GM21737 (cell line): Measurements from ENCODE around the gene GJC3.
"Not testable (repeated sequence)": the region's sequence is repeated elsewhere in the genome, so short reads cannot be mapped to it uniquely, and the experiment has no call there.

Experiments
- ATAC-seq: cut with Tn5 transposase; IDR thresholded peaks from one replicate; pipeline ENCODE4 v1.9.1; 2021; ENCODE audit warnings: mild to moderate bottlenecking, moderate library complexity; ENCODE audit not compliant: unreplicated experiment

GJC3 gene

DNA sequence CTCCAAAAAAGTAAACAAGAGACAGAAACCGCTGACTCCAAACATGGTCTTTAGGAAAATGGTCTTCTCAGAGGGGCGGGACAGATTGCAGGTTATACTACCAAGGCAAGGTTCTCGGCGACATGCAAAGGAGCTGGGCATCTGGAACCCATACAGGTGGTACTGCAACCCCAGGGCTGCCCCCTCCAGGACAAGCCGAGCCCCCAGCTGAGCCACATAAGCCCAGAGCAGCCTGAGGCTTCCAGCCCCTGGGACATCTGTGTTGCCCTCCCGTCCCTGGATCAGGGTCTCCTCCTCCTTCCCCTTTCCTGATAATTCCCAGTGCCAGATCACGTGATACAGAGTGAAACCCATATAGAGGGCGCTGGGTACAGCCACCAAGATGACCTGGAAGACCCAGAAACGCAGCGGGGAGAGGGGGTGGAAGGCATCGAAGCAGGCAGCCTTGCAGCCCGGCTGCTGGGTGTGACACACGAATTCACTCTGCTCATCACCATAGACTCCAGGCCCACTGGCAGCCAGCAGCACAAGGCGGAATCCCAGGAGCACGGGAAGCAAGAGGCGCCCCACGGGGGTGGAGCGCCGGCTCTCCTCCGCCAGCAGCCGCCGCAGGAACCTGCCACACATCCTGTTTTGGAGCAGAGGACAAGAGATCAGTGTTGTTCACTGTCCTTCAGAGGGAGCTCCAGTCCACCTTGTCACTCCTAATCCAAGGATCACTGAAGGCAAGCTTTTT is at the start of gene GJC3:
Gene GJC3 (minus strand): TSS at position 627 of the 736 bp plus-strand sequence. CDS start 0 bp downstream, at position 627.
- no peak for ATAC-seq

DNA sequence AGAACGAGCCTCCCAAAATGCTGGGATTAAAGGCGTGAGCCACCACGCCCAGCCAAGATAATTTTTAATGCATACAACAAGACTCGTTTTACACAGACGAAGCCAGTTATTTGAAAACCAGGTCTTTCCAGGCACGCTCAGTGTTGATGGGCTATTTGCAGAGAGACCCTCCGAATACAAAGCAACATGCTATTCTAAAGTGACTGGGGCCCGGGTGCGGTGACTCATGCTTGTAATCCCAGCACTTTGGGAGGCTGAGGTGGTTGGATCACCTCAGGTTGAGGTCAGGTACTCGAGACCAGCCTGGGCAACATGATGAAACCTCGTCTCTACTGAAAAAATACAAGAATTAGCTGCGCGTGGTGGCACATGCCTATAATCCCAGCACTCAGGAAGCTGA is 47.2 kb upstream of the GJC3 start:
- no peak for ATAC-seq

GRCh38 chr7:99975782-99976521 is 46.5 kb upstream of the GJC3 start, which contains the start of gene AZGP1:
Gene AZGP1, minus strand, starts transcription at chr7:99976031. Its CDS starts 11 bp downstream, at chr7:99976020.
- no peak for ATAC-seq

DNA sequence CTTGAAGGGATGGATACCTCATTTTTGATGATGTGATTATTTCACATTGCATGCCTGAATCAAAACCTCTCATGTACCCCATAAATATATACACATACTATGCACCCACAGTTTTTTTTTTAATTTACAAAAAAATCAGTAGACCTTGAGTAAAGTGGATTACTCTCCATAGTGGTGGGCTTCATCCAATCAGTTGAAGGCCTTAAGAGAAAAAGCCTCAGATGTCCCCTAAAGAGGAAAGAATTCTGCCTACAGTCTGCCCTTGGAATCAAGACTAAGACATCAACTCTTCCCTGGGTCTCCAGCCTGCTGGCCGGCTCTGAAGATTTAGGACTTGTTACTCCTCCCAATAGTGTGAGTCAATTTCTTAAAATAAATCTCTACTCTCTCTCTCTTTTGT is 45.3 kb upstream of the GJC3 start:
- ATAC-seq, result no peak

GRCh38 chr7:99973817-99974216 is 44.4 kb upstream of the GJC3 start:
- not testable (repeated sequence) for ATAC-seq

- ATAC-seq, result no peak
Measured at GRCh38 chr7:99971242-99971641, 41.8 kb upstream of the GJC3 start.

DNA sequence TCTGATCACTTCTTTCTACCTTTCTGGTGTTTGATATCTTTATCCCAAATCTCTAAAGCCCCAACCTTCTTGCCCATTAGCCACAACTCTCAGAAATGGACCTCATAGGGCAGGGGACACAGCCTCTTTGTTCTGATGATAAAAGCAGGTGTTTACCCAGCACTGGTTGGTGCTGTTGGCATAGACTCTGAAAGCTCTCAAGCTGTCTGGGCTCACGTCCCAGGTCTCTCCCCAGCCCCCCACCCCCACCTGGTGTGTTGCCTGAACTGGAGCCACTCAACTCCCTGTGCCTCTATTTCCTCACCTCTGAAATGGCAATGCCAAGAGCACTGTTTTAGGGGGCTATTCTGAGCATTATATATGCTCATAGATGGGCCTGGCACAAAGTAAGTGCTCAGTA is 40.4 kb upstream of the GJC3 start:
- not testable (repeated sequence) for ATAC-seq

GRCh38 chr7:99969298-99969697 is 39.9 kb upstream of the GJC3 start:
- no peak for ATAC-seq

- ATAC-seq, result no peak
Measured at GRCh38 chr7:99958564-99959227, 29.3 kb upstream of the GJC3 start.

DNA sequence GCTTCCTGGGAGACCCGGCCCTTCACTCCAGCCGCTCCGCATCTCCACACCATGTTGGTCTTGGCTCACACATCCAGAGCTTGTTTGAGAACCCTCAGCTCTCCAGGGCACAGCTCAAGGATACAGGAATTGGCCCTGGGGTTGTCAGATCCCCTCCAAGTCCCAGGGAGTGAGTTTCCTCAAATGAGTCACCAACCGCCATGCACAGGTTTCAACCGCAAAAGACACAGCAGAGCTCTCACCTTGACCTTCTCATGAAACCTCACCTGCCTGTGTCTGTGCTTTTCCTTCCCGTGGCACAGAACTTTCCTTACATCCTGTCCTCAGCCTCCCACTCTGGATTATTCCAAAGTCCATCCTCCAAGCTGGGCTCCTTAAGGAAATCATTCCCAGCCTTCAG is 25.8 kb upstream of the GJC3 start:
- ATAC-seq, result no peak

GRCh38 chr7:99954643-99955042 is 25.2 kb upstream of the GJC3 start:
- not testable (repeated sequence) for ATAC-seq

DNA sequence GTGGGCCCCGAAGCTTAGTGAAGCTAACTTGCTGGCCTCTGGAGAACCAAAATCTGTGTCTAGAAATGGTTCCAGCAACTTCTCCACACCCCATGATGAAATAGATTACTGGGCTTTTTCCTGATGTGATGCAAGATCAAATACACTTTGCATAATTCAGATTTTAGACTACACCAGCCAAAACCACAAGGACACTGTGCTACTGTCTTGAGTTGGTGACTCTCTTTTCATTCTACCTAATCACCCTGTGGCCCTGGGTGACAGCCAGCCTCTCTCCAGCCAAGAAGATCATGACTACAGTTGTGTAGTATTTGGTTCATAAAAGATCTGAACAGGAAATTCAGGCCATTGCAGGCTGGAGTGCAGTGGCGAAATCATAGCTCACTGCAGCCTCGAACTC is 24.2 kb upstream of the GJC3 start:
- no peak for ATAC-seq

DNA sequence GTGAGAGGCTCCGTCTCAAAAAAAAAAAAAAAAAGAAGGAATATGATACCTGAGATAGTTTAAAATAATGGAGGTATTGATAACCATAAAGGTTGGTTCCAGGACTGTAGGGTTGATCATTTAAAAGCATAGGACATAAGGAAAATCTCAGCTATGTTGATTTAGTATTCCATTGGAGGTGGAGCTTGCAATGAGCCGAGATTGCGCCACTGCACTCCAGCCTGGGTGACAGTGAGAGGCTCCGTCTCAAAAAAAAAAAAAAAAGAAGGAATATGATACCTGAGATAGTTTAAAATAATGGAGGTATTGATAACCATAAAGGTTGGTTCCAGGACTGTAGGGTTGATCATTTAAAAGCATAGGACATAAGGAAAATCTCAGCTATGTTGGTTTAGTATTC is 23.2 kb upstream of the GJC3 start:
- ATAC-seq, result not testable (repeated sequence)

DNA sequence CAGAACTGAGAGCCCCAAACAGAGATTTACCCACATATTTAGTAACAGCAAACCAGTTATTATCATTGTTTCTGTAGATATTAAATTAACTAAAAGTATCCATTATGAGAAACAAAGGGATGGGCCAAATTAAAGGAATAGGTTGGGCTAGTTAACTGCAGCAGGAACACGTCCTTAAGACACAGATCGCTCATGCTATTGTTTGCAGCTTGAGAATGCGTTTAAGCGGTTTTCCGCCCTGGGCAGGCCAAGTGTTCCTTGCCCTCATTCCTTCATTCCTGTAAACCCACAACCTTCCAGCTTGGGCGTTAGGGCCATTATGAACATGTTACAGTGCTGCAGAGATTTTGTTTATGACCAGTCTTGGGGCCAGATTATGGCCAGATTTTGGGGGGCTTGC is 21.4 kb upstream of the GJC3 start:
- ATAC-seq, result not testable (repeated sequence)

GRCh38 chr7:99949645-99950228 is 20.3 kb upstream of the GJC3 start:
- no peak for ATAC-seq

- ATAC-seq, result no peak
Measured at GRCh38 chr7:99947608-99948007, 18.2 kb upstream of the GJC3 start.

- ATAC-seq, result no peak
Measured at GRCh38 chr7:99944497-99945070, 15.2 kb upstream of the GJC3 start.

DNA sequence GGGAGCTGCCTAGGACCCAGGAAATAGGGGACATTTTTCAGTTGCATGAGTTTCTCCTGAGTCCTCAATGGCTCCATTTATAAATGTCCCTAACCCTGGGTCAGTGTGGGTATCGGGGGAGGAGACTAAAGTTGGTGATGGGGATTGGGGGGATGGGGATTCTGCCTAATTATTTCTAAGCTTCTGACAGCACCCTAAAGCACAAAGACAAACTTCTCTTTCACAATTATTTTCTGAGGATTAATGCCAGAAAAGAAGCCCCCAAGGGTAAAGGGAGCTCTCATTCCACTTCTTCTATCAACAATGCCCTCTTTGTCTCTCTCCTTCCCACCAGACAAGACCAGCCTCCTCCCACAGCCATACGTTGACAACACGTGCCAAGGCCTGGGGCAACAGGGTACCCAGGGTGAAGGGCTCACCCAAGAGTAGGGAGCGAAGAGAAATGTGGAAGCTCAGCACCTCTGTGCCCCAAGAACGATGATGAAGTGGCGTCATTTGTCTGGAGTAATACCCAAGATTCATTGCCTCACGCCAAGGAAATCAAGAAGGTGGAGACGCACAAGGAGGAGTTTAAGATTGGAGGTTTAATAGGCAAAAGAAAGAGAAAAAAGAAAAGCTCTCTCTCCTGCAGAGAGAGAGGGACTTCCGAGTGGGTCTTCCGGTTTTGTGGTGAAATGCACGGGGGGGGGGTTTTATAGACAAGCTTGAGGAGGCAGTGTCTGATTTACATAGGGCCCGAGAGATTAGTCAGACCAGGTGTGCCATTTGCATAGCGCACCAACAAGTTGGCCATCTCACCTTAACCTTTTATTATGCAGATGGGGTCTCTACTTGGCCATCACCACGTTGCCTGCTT is 14.4 kb upstream of the GJC3 start:
- ATAC-seq, result no peak

GRCh38 chr7:99938296-99938695 is 8.9 kb upstream of the GJC3 start:
- no peak for ATAC-seq

GRCh38 chr7:99935009-99935408 is 5.6 kb upstream of the GJC3 start:
- ATAC-seq, result not testable (repeated sequence)
